ENCODE results near the gene ZNF775. TPM values are rescaled to one million over a fixed set of nuclear protein-coding genes. Genes with fewer than 3 reads are reported as not detected.

The ZNF775 gene
- total and polyA plus RNA-seq, 2 of the 13 experiments (the other 11 are each of a cell fraction or from before 2014, with no cell fraction given) = 3.1 to 3.2 TPM

DNA sequence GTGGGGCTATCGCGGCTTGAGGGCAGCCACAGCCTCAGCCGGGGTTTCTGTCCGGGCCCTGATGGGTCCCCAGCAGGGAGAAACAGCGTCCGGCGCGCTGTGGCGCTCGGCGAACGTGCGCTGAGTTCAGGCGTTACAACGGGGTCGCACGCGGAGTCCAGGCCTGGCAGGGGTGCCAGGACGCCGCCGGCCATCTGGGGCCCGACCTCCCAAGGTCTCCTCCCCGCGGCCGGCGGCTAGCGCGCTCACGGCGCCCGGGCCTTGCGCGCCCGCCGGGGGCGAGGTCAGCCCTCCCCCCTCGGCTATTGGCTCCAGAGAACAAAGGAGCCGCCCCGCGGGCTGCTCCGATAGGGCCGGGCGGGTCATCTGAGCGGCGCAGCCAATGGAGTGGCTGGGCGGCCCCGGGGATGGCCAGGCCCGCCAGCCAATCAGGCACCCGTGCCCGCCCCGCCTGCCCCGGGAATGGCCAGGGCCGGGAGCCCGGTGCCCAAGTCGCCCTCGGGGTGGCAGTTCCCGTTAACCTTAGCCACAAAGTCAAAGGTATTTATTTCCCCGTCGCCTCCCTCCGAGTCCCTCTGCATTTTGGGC, at the start of gene ZNF775 (continued):
- TF ChIP-seq TSC22D2 (CRISPR knock-in tag; IDR thresholded peaks at IDR 0.05; ENCODE audit: borderline replicate concordance) = peak; percentile 76; the same call in 1 of the 2 replicates
- no peak for TF ChIP-seq ZBTB42 (CRISPR knock-in tag; IDR thresholded peaks at IDR 0.05)
- TF ChIP-seq ZFYVE20 (CRISPR knock-in tag; IDR thresholded peaks at IDR 0.05; ENCODE audit: borderline replicate concordance, low read depth) = no peak
- TF ChIP-seq, protein P1, sequence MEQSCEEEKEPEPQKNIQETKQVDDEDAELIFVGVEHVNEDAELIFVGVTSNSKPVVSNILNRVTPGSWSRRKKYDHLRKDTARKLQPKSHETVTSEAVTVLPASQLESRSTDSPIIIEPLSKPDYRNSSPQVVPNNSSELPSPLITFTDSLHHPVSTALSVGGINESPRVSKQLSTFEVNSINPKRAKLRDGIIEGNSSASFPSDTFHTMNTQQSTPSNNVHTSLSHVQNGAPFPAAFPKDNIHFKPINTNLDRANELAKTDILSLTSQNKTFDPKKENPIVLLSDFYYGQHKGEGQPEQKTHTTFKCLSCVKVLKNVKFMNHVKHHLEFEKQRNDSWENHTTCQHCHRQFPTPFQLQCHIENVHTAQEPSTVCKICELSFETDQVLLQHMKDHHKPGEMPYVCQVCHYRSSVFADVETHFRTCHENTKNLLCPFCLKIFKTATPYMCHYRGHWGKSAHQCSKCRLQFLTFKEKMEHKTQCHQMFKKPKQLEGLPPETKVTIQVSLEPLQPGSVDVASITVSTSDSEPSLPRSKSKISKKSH (CRISPR knock-in tag; IDR thresholded peaks at IDR 0.05; ENCODE audit: borderline replicate concordance) = 0 out of 2 replicates have a peak, but pooled peaks have one; percentile 27
- TF ChIP-seq PAX8 (CRISPR knock-in tag; IDR thresholded peaks at IDR 0.05; ENCODE audit: borderline replicate concordance) = no peak
- peak; percentile 49; the same call in 1 of the 2 replicates for TF ChIP-seq KAT8 (CRISPR knock-in tag; IDR thresholded peaks at IDR 0.05)
- TF ChIP-seq TBL1XR1 (IDR thresholded peaks at IDR 0.05; ENCODE audit: borderline replicate concordance, low read length, partially characterized antibody) = no peak
- TF ChIP-seq CHD4 (IDR thresholded peaks at IDR 0.05; ENCODE audit: borderline replicate concordance, low read length) = no peak
- TF ChIP-seq ZNF570 (CRISPR knock-in tag; IDR thresholded peaks at IDR 0.05; ENCODE audit: borderline replicate concordance) = no peak
- TF ChIP-seq CEBPG (CRISPR knock-in tag; IDR thresholded peaks at IDR 0.05) = no peak
- TF ChIP-seq YEATS4 (CRISPR knock-in tag; IDR thresholded peaks at IDR 0.05; ENCODE audit: borderline replicate concordance) = peak; percentile 32; the same call in 1 of the 2 replicates
- TF ChIP-seq MATR3 (CRISPR knock-in tag; IDR thresholded peaks at IDR 0.05) = no peak
- TF ChIP-seq, protein P2, sequence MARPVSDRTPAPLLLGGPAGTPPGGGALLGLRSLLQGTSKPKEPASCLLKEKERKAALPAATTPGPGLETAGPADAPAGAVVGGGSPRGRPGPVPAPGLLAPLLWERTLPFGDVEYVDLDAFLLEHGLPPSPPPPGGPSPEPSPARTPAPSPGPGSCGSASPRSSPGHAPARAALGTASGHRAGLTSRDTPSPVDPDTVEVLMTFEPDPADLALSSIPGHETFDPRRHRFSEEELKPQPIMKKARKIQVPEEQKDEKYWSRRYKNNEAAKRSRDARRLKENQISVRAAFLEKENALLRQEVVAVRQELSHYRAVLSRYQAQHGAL (CRISPR knock-in tag; IDR thresholded peaks at IDR 0.05; ENCODE audit: not compliant biosample characterization) = no peak
- no peak for TF ChIP-seq SIX4 (CRISPR knock-in tag; IDR thresholded peaks at IDR 0.05)
- no peak for TF ChIP-seq FOXM1 (CRISPR knock-in tag; IDR thresholded peaks at IDR 0.05)
- TF ChIP-seq CC2D1A (CRISPR knock-in tag; IDR thresholded peaks at IDR 0.05) = no peak
- TF ChIP-seq ATF1 (CRISPR knock-in tag; IDR thresholded peaks at IDR 0.05) = no peak
- no peak; the same call in 1 of the 2 replicates for TF ChIP-seq ZMYM4 (CRISPR knock-in tag; IDR thresholded peaks at IDR 0.05)
- TF ChIP-seq, protein P3, sequence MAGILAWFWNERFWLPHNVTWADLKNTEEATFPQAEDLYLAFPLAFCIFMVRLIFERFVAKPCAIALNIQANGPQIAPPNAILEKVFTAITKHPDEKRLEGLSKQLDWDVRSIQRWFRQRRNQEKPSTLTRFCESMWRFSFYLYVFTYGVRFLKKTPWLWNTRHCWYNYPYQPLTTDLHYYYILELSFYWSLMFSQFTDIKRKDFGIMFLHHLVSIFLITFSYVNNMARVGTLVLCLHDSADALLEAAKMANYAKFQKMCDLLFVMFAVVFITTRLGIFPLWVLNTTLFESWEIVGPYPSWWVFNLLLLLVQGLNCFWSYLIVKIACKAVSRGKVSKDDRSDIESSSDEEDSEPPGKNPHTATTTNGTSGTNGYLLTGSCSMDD (CRISPR knock-in tag; IDR thresholded peaks at IDR 0.05) = no peak
- TF ChIP-seq SP140L (CRISPR knock-in tag; IDR thresholded peaks at IDR 0.05; ENCODE audit: borderline replicate concordance) = no peak
- no peak for TF ChIP-seq ZNF282 (IDR thresholded peaks at IDR 0.05; ENCODE audit: partially characterized antibody)
- TF ChIP-seq, protein P4, sequence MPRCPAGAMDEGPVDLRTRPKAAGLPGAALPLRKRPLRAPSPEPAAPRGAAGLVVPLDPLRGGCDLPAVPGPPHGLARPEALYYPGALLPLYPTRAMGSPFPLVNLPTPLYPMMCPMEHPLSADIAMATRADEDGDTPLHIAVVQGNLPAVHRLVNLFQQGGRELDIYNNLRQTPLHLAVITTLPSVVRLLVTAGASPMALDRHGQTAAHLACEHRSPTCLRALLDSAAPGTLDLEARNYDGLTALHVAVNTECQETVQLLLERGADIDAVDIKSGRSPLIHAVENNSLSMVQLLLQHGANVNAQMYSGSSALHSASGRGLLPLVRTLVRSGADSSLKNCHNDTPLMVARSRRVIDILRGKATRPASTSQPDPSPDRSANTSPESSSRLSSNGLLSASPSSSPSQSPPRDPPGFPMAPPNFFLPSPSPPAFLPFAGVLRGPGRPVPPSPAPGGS (CRISPR knock-in tag; IDR thresholded peaks at IDR 0.05) = no peak; the same call in 1 of the 2 replicates
- TF ChIP-seq HNF4A (CRISPR knock-in tag; IDR thresholded peaks at IDR 0.05) = no peak
- no peak for TF ChIP-seq ZNF460 (CRISPR knock-in tag; IDR thresholded peaks at IDR 0.05; ENCODE audit: borderline replicate concordance)
- TF ChIP-seq, protein P5, sequence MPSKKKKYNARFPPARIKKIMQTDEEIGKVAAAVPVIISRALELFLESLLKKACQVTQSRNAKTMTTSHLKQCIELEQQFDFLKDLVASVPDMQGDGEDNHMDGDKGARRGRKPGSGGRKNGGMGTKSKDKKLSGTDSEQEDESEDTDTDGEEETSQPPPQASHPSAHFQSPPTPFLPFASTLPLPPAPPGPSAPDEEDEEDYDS (CRISPR knock-in tag; IDR thresholded peaks at IDR 0.05) = peak; percentile 70
- TF ChIP-seq RNF2 (conservative IDR thresholded peaks at IDR 0.05; ENCODE audit: low read depth) = 0 out of 2 replicates have a peak, but pooled peaks have one; percentile 25
- TF ChIP-seq, protein P6, sequence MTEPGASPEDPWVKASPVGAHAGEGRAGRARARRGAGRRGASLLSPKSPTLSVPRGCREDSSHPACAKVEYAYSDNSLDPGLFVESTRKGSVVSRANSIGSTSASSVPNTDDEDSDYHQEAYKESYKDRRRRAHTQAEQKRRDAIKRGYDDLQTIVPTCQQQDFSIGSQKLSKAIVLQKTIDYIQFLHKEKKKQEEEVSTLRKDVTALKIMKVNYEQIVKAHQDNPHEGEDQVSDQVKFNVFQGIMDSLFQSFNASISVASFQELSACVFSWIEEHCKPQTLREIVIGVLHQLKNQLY (CRISPR knock-in tag; IDR thresholded peaks at IDR 0.05) = no peak
